ENCODE results near the gene DIAPH3.

Gene DIAPH3

GRCh38 chr13:59681636-59682311, 482.0 kb downstream of the DIAPH3 start:
- Histone ChIP-seq H3K27me3 (ENCODE audit: insufficient read depth, low read length) (no peaks in the 10 kb centered on the region), H3K4me3 (ENCODE audit: low read length) (no peak overlapping the region), H3K36me3 (ENCODE audit: insufficient read depth, low read length) (no peaks in the 10 kb centered on the region), H2AFZ (ENCODE audit: low read depth, low read length) (no peak overlapping the region), H3K9me3 (ENCODE audit: low read length) (no peaks in the 10 kb centered on the region), H3K4me1 (ENCODE audit: insufficient read depth, low read length) (peaks cover 21% of the 10 kb centered on the region)

DNA sequence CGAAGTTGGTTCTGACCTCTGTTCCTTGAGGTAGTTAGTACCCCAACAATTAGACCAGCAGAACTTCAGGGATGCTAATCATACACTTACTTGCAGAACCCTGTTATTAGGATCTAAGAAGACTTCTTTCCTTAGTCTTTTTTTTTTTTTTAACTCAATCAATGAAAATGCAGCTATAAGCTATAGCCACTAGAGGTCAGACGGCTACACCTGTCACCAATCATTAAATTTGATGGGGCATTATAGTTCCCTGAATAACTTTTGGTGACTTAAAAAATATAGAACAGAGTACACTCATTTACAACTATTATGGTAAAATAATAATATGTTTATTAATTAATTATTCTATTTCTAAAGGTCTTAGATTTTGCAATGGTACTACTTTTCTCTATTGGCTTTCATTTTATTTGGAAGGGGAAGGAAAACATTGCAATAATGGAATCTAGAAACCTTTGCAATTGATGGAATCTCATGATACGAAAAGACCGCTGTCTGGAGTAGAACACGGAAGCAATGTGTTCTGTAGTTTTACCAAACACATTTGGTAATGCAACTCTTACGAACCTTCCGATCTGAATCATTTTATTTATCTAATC, 483.2 kb downstream of the DIAPH3 start:
- Histone ChIP-seq H3K4me1 (ENCODE audit: insufficient read depth, low read length) (peaks cover 21% of the 10 kb centered on the region), H3K36me3 (ENCODE audit: insufficient read depth, low read length) (no peaks in the 10 kb centered on the region), H3K4me3 (ENCODE audit: low read length) (no peak overlapping the region), H3K27me3 (ENCODE audit: insufficient read depth, low read length) (no peaks in the 10 kb centered on the region), H2AFZ (ENCODE audit: low read depth, low read length) (no peak overlapping the region), H3K9me3 (ENCODE audit: low read length) (no peaks in the 10 kb centered on the region)

GRCh38 chr13:59679254-59679653, 484.5 kb downstream of the DIAPH3 start:
- Histone ChIP-seq H3K27me3 (ENCODE audit: insufficient read depth, low read length) (no peaks in the 10 kb centered on the region), H3K9me3 (ENCODE audit: low read length) (no peaks in the 10 kb centered on the region), H3K36me3 (ENCODE audit: insufficient read depth, low read length) (no peaks in the 10 kb centered on the region), H3K4me1 (ENCODE audit: insufficient read depth, low read length) (peaks cover 21% of the 10 kb centered on the region), H2AFZ (ENCODE audit: low read depth, low read length) (no peak overlapping the region), H3K4me3 (ENCODE audit: low read length) (no peak overlapping the region)

DNA sequence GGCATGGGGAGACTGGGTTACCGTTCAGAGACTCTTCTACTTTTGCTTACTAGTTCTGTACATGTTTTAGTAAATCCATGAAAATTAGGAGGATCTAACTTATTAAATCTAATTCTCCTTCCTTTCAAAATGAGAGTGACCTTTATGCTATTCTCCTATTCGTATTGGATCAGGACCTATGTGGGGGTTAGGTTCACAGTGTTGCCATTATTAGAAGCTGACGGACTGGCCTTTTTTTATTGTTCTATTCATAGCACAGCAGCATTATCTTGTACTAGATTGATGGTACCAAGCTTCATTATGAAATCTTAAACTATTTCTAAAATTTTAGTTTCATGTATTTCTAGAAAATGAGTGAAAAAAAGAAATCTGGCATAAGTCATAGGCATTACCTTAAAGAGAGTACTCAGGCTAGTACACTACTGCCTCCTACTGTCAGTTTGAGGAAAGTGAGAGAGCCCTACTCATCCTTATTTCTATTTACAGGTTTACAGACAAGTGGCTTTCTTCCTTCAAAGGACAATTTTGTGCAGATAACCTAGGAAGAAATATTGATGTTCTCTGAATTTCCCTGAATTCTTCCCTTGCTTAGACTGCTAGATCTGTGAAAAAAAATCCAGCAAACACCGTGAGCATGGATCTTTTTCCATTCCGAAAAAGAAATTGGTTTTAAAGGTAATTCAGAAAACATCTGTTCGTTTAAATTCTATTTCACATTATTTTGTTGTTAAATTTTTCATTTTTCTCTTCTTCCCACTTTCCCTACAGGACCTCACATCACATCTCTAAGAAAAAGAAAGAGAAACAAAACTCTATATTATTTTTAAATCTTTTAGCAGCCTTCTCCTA, 485.5 kb downstream of the DIAPH3 start:
- no peaks in the 10 kb centered on the region for H3K36me3 ChIP-seq (ENCODE audit: insufficient read depth, low read length)
- no peak overlapping the region for H2AFZ ChIP-seq (ENCODE audit: low read depth, low read length)
- H3K9me3 ChIP-seq (ENCODE audit: low read length): no peaks in the 10 kb centered on the region
- no peak overlapping the region for H3K4me3 ChIP-seq (ENCODE audit: low read length)
- H3K27me3 ChIP-seq (ENCODE audit: insufficient read depth, low read length): no peaks in the 10 kb centered on the region
- H3K4me1 ChIP-seq (ENCODE audit: insufficient read depth, low read length): peaks cover 27% of the 10 kb centered on the region

DNA sequence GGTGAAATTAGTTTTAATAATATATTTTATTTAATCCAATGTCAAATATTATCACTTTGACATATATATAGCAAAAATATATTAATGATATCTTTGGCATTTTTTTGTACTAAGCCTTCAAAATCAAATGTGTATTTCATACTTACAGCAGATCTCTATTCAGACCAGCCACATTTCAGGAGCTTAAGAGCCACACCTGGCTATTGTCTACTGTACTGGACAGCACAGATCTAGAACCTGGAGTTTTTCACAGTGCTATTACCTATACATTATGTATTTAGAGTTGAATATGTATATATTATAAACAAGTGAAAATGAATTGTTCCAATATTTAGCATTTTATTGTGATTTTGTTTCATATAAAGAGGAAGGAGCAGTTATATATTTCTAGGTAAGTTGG, 486.3 kb downstream of the DIAPH3 start:
- Histone ChIP-seq H3K36me3 (ENCODE audit: insufficient read depth, low read length) (no peaks in the 10 kb centered on the region), H3K4me1 (ENCODE audit: insufficient read depth, low read length) (peaks cover 29% of the 10 kb centered on the region), H2AFZ (ENCODE audit: low read depth, low read length) (no peak overlapping the region), H3K4me3 (ENCODE audit: low read length) (no peak overlapping the region), H3K9me3 (ENCODE audit: low read length) (no peaks in the 10 kb centered on the region), H3K27me3 (ENCODE audit: insufficient read depth, low read length) (no peaks in the 10 kb centered on the region)

DNA sequence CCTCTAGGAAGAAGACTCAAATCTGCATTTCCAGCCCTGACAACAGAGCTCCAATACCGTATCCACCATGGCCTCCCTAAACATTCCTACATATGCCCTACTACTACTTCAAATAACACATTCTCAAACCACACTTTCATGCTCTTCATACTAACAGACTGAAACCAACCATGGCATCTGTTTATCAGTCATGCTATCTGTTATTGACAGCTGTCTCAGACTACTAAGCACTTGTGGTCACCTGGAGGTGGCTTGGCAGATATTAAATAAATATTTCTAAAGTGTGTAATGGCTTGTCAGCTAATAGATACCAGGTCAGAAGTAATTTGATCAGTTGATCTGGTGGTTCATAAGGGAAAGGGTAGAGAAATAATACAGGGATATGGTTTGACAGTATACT, 489.1 kb downstream of the DIAPH3 start:
- no peaks in the 10 kb centered on the region for H3K36me3 ChIP-seq (ENCODE audit: insufficient read depth, low read length)
- no peak overlapping the region for H2AFZ ChIP-seq (ENCODE audit: low read depth, low read length)
- no peak overlapping the region for H3K4me3 ChIP-seq (ENCODE audit: low read length)
- H3K27me3 ChIP-seq (ENCODE audit: insufficient read depth, low read length): no peaks in the 10 kb centered on the region
- H3K9me3 ChIP-seq (ENCODE audit: low read length): no peaks in the 10 kb centered on the region
- H3K4me1 ChIP-seq (ENCODE audit: insufficient read depth, low read length): peaks cover 26% of the 10 kb centered on the region

- Histone ChIP-seq H3K4me3 (ENCODE audit: low read length) (no peak overlapping the region), H3K9me3 (ENCODE audit: low read length) (no peaks in the 10 kb centered on the region), H2AFZ (ENCODE audit: low read depth, low read length) (no peak overlapping the region), H3K27me3 (ENCODE audit: insufficient read depth, low read length) (no peaks in the 10 kb centered on the region), H3K36me3 (ENCODE audit: insufficient read depth, low read length) (no peaks in the 10 kb centered on the region), H3K4me1 (ENCODE audit: insufficient read depth, low read length) (peaks cover 14% of the 10 kb centered on the region)
Observed at GRCh38 chr13:59673286-59673685, 490.4 kb downstream of the DIAPH3 start.

GRCh38 chr13:59672445-59672844, 491.3 kb downstream of the DIAPH3 start:
- H3K4me3 ChIP-seq (ENCODE audit: low read length): no peak overlapping the region
- H3K9me3 ChIP-seq (ENCODE audit: low read length): no peaks in the 10 kb centered on the region
- no peaks in the 10 kb centered on the region for H3K36me3 ChIP-seq (ENCODE audit: insufficient read depth, low read length)
- peaks cover 9% of the 10 kb centered on the region for H3K4me1 ChIP-seq (ENCODE audit: insufficient read depth, low read length)
- H3K27me3 ChIP-seq (ENCODE audit: insufficient read depth, low read length): no peaks in the 10 kb centered on the region
- H2AFZ ChIP-seq (ENCODE audit: low read depth, low read length): no peak overlapping the region

DNA sequence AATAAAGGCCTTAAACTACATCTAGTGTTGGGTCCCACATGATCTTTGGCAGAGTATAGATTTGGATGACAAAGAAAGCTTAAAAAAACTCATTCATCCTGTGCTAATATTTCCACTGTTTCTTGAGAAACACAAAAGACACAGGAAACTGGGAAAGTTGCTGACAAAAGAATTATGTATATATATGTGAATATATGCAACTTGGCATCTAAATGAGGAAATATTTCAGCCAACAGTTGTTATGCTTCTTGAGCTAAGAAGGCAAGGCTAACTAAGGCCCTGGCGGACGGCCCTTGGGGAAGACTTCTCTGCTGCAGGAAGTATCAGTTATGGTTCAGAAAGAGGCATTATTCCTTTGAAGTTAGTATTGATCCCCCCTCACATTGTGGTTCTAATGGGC, 491.8 kb downstream of the DIAPH3 start:
- H3K4me1 ChIP-seq (ENCODE audit: insufficient read depth, low read length): peaks cover 9% of the 10 kb centered on the region
- H3K27me3 ChIP-seq (ENCODE audit: insufficient read depth, low read length): no peaks in the 10 kb centered on the region

GRCh38 chr13:59666504-59666903, 497.2 kb downstream of the DIAPH3 start:
- Histone ChIP-seq H2AFZ (ENCODE audit: low read depth, low read length) (no peak overlapping the region), H3K36me3 (ENCODE audit: insufficient read depth, low read length) (peaks cover 4% of the 10 kb centered on the region), H3K4me1 (ENCODE audit: insufficient read depth, low read length) (no peaks in the 10 kb centered on the region), H3K4me3 (ENCODE audit: low read length) (no peak overlapping the region), H3K9me3 (ENCODE audit: low read length) (no peaks in the 10 kb centered on the region), H3K27me3 (ENCODE audit: insufficient read depth, low read length) (no peaks in the 10 kb centered on the region)

More for the DNA sequence above, 491.8 kb downstream of the DIAPH3 start:
- Histone ChIP-seq H3K4me3 (ENCODE audit: low read length) (no peak overlapping the region), H2AFZ (ENCODE audit: low read depth, low read length) (no peak overlapping the region), H3K36me3 (ENCODE audit: insufficient read depth, low read length) (no peaks in the 10 kb centered on the region), H3K9me3 (ENCODE audit: low read length) (no peaks in the 10 kb centered on the region)

- no peaks in the 10 kb centered on the region for H3K9me3 ChIP-seq (ENCODE audit: low read length)
- H3K4me3 ChIP-seq (ENCODE audit: low read length): no peak overlapping the region
Observed at GRCh38 chr13:59665732-59666131, 498.0 kb downstream of the DIAPH3 start.

DNA sequence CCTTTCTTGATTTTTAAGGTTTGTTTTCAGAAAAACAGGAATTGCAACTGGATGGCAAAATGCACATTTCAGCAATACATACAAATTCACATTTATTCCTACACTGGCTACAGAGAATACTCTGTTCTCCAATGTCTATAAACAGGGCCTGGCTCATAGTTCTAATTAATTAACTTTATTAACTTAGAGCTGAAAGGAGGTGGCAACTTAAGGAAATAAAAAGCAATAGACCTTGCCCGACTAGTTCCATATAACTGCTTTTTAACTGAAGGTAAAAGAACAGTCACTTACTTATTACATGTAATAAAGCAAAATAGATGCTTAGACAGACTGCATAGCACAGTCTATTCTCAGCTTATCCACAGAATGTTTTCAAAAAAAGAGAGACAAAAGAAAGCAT, 498.5 kb downstream of the DIAPH3 start:
- no peaks in the 10 kb centered on the region for H3K4me1 ChIP-seq (ENCODE audit: insufficient read depth, low read length)

More at GRCh38 chr13:59665732-59666131, 498.0 kb downstream of the DIAPH3 start:
- peaks cover 4% of the 10 kb centered on the region for H3K36me3 ChIP-seq (ENCODE audit: insufficient read depth, low read length)
- no peaks in the 10 kb centered on the region for H3K4me1 ChIP-seq (ENCODE audit: insufficient read depth, low read length)
- H3K27me3 ChIP-seq (ENCODE audit: insufficient read depth, low read length): no peaks in the 10 kb centered on the region
- no peak overlapping the region for H2AFZ ChIP-seq (ENCODE audit: low read depth, low read length)

GRCh38 chr13:59664586-59664985, 499.1 kb downstream of the DIAPH3 start:
- no peak overlapping the region for H2AFZ ChIP-seq (ENCODE audit: low read depth, low read length)
- H3K9me3 ChIP-seq (ENCODE audit: low read length): no peaks in the 10 kb centered on the region
- H3K27me3 ChIP-seq (ENCODE audit: insufficient read depth, low read length): no peaks in the 10 kb centered on the region
- peaks cover 4% of the 10 kb centered on the region for H3K36me3 ChIP-seq (ENCODE audit: insufficient read depth, low read length)
- peaks cover 3% of the 10 kb centered on the region for H3K4me1 ChIP-seq (ENCODE audit: insufficient read depth, low read length)
- H3K4me3 ChIP-seq (ENCODE audit: low read length): no peak overlapping the region

More for the DNA sequence above, 498.5 kb downstream of the DIAPH3 start:
- H3K36me3 ChIP-seq (ENCODE audit: insufficient read depth, low read length): peaks cover 4% of the 10 kb centered on the region
- H3K9me3 ChIP-seq (ENCODE audit: low read length): no peaks in the 10 kb centered on the region
- H2AFZ ChIP-seq (ENCODE audit: low read depth, low read length): no peak overlapping the region
- no peak overlapping the region for H3K4me3 ChIP-seq (ENCODE audit: low read length)
- no peaks in the 10 kb centered on the region for H3K27me3 ChIP-seq (ENCODE audit: insufficient read depth, low read length)
